HepG2 (cell line): Measurements from ENCODE around the gene SGO1. TPM values are rescaled to one million over a fixed set of nuclear protein-coding genes. Genes with fewer than 3 reads are reported as not detected.
A peak's percentile ranks its signal among the peaks of the same experiment; 100 is the strongest.

Source experiments
- ATF1 ChIP-seq: IDR thresholded peaks from 2 replicates; pipeline ENCODE4 v1.6.1; 2016; ENCODE audit warnings: mild to moderate bottlenecking, control low read depth
- BRD4 ChIP-seq: sonication (generic); formaldehyde crosslinking; IDR thresholded peaks from 2 replicates; pipeline ENCODE4 v1.4.0; 2020; ENCODE audit warnings: missing genetic modification reagents
- ELK4 ChIP-seq: sonication (generic); formaldehyde crosslinking; IDR thresholded peaks from 2 replicates; pipeline ENCODE4 v1.9.0; 2021; ENCODE audit warnings: missing genetic modification reagents, borderline replicate concordance
- IRF2 ChIP-seq: IDR thresholded peaks from 2 replicates; pipeline ENCODE4 v1.6.1; 2018; ENCODE audit warnings: missing genetic modification reagents, missing compliant biosample characterization
- NFYC ChIP-seq: IDR thresholded peaks from 2 replicates; pipeline ENCODE4 v1.6.1; 2016; ENCODE audit warnings: missing genetic modification reagents, missing compliant biosample characterization
- NRL ChIP-seq: sonication (generic); formaldehyde crosslinking; IDR thresholded peaks from 2 replicates; pipeline ENCODE4 v1.5.0; 2020; ENCODE audit warnings: missing genetic modification reagents, mild to moderate bottlenecking, moderate library complexity, borderline replicate concordance
- PHF21A ChIP-seq: sonication (generic); formaldehyde crosslinking; IDR thresholded peaks from 2 replicates; pipeline ENCODE4 v1.5.0; 2020; ENCODE audit warnings: mild to moderate bottlenecking, missing genetic modification reagents
- RARG ChIP-seq: sonication (generic); formaldehyde crosslinking; IDR thresholded peaks from 2 replicates; pipeline ENCODE4 v1.4.0; 2020; ENCODE audit warnings: low read depth, mild to moderate bottlenecking, missing genetic modification reagents
- RBM39 ChIP-seq: fragments of 200-400 bp; formaldehyde crosslinking; IDR thresholded peaks from one replicate; pipeline ENCODE4 v1.6.1; 2018; ENCODE audit warnings: antibody characterized with exemption, mild to moderate bottlenecking, low read depth, low read length; ENCODE audit not compliant: poor library complexity, severe bottlenecking
- SOX6 ChIP-seq, 2 experiments: fragments of 450-650 bp in 1 of 2; sonication (generic) in 1 of 2; formaldehyde crosslinking in 1 of 2; IDR thresholded peaks; 2 replicates each; pipeline versions ENCODE4 v1.4.0 to v1.6.1; 2017 to 2020; ENCODE audit warnings: antibody characterized with exemption in 1 of 2, mild to moderate bottlenecking in 1 of 2, missing genetic modification reagents in 1 of 2
- SP5 ChIP-seq: IDR thresholded peaks from 2 replicates; pipeline ENCODE4 v1.6.1; 2016; ENCODE audit warnings: low read depth, borderline replicate concordance
- TAF15 ChIP-seq: fragments of 200-400 bp; formaldehyde crosslinking; IDR thresholded peaks from one replicate; pipeline ENCODE4 v1.6.1; 2018; ENCODE audit warnings: mild to moderate bottlenecking, low read depth, low read length; ENCODE audit not compliant: poor library complexity, severe bottlenecking
- TCF7L2 ChIP-seq: IDR thresholded peaks from 2 replicates; pipeline ENCODE4 v1.6.1; 2011; ENCODE audit warnings: mild to moderate bottlenecking, low read depth, low read length, moderate library complexity
- ZBTB37 ChIP-seq: sonication (generic); formaldehyde crosslinking; IDR thresholded peaks from 2 replicates; pipeline ENCODE4 v1.4.0; 2020; ENCODE audit warnings: mild to moderate bottlenecking, missing genetic modification reagents
- ZEB1 ChIP-seq: IDR thresholded peaks from 2 replicates; pipeline ENCODE4 v1.6.1; 2012; ENCODE audit warnings: mild to moderate bottlenecking, low read depth, inconsistent platforms; ENCODE audit not compliant: insufficient replicate concordance
- ZFP37 ChIP-seq: sonication (generic); formaldehyde crosslinking; IDR thresholded peaks from 2 replicates; pipeline ENCODE4 v1.4.0; 2020; ENCODE audit warnings: missing genetic modification reagents, borderline replicate concordance
- ZFP90 ChIP-seq: sonication (generic); formaldehyde crosslinking; IDR thresholded peaks from 2 replicates; pipeline ENCODE4 v1.8.0; 2022; ENCODE audit warnings: missing genetic modification reagents, mild to moderate bottlenecking, inconsistent platforms, borderline replicate concordance
- ZNF230 ChIP-seq: sonication (generic); formaldehyde crosslinking; IDR thresholded peaks from 2 replicates; pipeline ENCODE4 v1.4.0; 2020; ENCODE audit warnings: mild to moderate bottlenecking, missing genetic modification reagents
- ZNF362 ChIP-seq: sonication (generic); formaldehyde crosslinking; IDR thresholded peaks from 2 replicates; pipeline ENCODE4 v1.4.0; 2020; ENCODE audit warnings: missing genetic modification reagents, mild to moderate bottlenecking, borderline replicate concordance
- ZNF382 ChIP-seq: sonication (generic); formaldehyde crosslinking; IDR thresholded peaks from 2 replicates; pipeline ENCODE4 v1.5.0; 2020; ENCODE audit warnings: missing genetic modification reagents, mild to moderate bottlenecking, borderline replicate concordance
- ZNF670 ChIP-seq: sonication (generic); formaldehyde crosslinking; IDR thresholded peaks from 2 replicates; pipeline ENCODE4 v1.8.0; 2022; ENCODE audit warnings: mild to moderate bottlenecking, missing genetic modification reagents, borderline replicate concordance
- ZNF737 ChIP-seq: sonication (generic); formaldehyde crosslinking; IDR thresholded peaks from 2 replicates; pipeline ENCODE4 v1.5.0; 2020; ENCODE audit warnings: missing genetic modification reagents, mild to moderate bottlenecking, borderline replicate concordance
- ZNF761 ChIP-seq: sonication (generic); formaldehyde crosslinking; conservative IDR thresholded peaks from 2 replicates; pipeline ENCODE4 v1.4.0; 2020; ENCODE audit warnings: mild to moderate bottlenecking, missing genetic modification reagents
- ZNF784 ChIP-seq: sonication (generic); formaldehyde crosslinking; IDR thresholded peaks from 2 replicates; pipeline ENCODE4 v1.5.1; 2020; ENCODE audit warnings: missing genetic modification reagents, mild to moderate bottlenecking, borderline replicate concordance
- ZNF879 ChIP-seq: sonication (generic); formaldehyde crosslinking; IDR thresholded peaks from 2 replicates; pipeline ENCODE4 v1.8.1; 2023; ENCODE audit warnings: missing genetic modification reagents
- polyA plus RNA-seq, 8 experiments: library from polyadenylated mRNA; depleted of rRNA in 3 of 8; stranded (reverse) in 7 of 8; unstranded in 1 of 8; fragments of >200 nt; fragmentation: Illumina TruSeq in 4 of 8; extraction: Trizol in 4 of 8; gene quantifications; 2 replicates each; pipeline versions ENCODE4 v1.2.1 to v1.2.3, GENCODE V29; 2011 to 2016; ENCODE audit warnings: low read depth in 4 of 8, missing spikeins in 1 of 8, mixed read lengths in 1 of 8; ENCODE audit not compliant: insufficient read depth in 1 of 8
- total RNA-seq, 5 experiments: library from RNA; depleted of rRNA; stranded (reverse); fragments of >200 nt; fragmentation: Illumina TruSeq; extraction: Trizol; gene quantifications; 2 replicates each; pipeline ENCODE4 v1.2.3, GENCODE V29; 2016; ENCODE audit warnings: low read depth in 1 of 5

SGO1 gene
- total and polyA plus RNA-seq, 2 of the 13 experiments (the other 11 are each of a cell fraction or from before 2014, with no cell fraction given): 2.1 to 16.1 TPM

- TF ChIP-seq ELK4 (CRISPR knock-in tag) (no peak), SOX6 (IDR thresholded peaks at IDR 0.05) (no peak), SOX6 (CRISPR knock-in tag; IDR thresholded peaks at IDR 0.05) (no peak), ZNF879 (CRISPR knock-in tag) (no peak), IRF2 (peak; percentile 79; the same call in 1 of the 2 replicates), ZNF382 (CRISPR knock-in tag) (no peak), RARG (CRISPR knock-in tag) (no peak), PHF21A (CRISPR knock-in tag) (peak; percentile 49; the same call in 1 of the 2 replicates), ZNF230 (CRISPR knock-in tag) (0 out of 2 replicates have a peak, but pooled peaks have one; percentile 54), NFYC (CRISPR knock-in tag) (peak; percentile 99), ATF1 (CRISPR knock-in tag) (peak; percentile 78), NRL (CRISPR knock-in tag) (peak; percentile 72; the same call in 1 of the 2 replicates), ZFP90 (CRISPR knock-in tag) (no peak), ZNF362 (CRISPR knock-in tag) (no peak), BRD4 (CRISPR knock-in tag) (no peak), TAF15 (peak; percentile 71), ZNF670 (CRISPR knock-in tag) (peak; percentile 63; the same call in 1 of the 2 replicates), ZBTB37 (no peak), ZFP37 (CRISPR knock-in tag) (no peak), SP5 (CRISPR knock-in tag) (peak; percentile 81), TCF7L2 (no peak), ZNF784 (CRISPR knock-in tag) (peak; percentile 50), ZNF761 (CRISPR knock-in tag) (0 out of 2 replicates have a peak, but pooled peaks have one; percentile 51), ZNF737 (CRISPR knock-in tag) (no peak), RBM39 (peak; percentile 83), ZEB1 (no peak)
Observed at GRCh38 chr3:20185679-20186599, at the start of gene SGO1 (continued).
